Neutrophil (primary cell): ENCODE data around the gene CTTN.

Experiments used
- H3K27ac ChIP-seq: fragments of 200-600 bp; sonication (generic); 2 replicates; pipeline ENCODE4 v1.5.1; 2016; ENCODE audit warnings: mild to moderate bottlenecking, moderate library complexity
- H3K27me3 ChIP-seq: fragments of 200-600 bp; sonication (generic); 2 replicates; pipeline ENCODE4 v1.6.0; 2016; ENCODE audit warnings: mild to moderate bottlenecking
- H3K36me3 ChIP-seq: fragments of 200-600 bp; sonication (generic); 2 replicates; pipeline ENCODE4 v1.5.1; 2017
- H3K4me1 ChIP-seq, 2 experiments: fragments of 200-600 bp in 1 of 2; sonication (generic) in 1 of 2; 1 replicate in 1 of 2; 2 replicates in 1 of 2; pipeline versions ENCODE4 v1.5.1 to v1.6.1; 2013 to 2016; ENCODE audit warnings: low read depth in 1 of 2, low read length in 1 of 2, mild to moderate bottlenecking in 1 of 2, moderate library complexity in 1 of 2; ENCODE audit not compliant: control insufficient read depth in 1 of 2, insufficient read depth in 1 of 2
- H3K4me3 ChIP-seq, 2 experiments: fragments of 200-600 bp in 1 of 2; sonication (generic) in 1 of 2; 1 replicate in 1 of 2; 2 replicates in 1 of 2; pipeline ENCODE4 v1.5.1; 2013 to 2016; ENCODE audit warnings: low read depth in 1 of 2, low read length in 1 of 2, mild to moderate bottlenecking in 1 of 2, moderate library complexity in 1 of 2
- H3K9me3 ChIP-seq: fragments of 200-600 bp; sonication (generic); 2 replicates; pipeline ENCODE4 v1.5.1; 2016
- CTCF ChIP-seq: fragments of 200-600 bp; sonication (generic); IDR thresholded peaks from 2 replicates; pipeline ENCODE4 v1.5.1; 2016; ENCODE audit warnings: antibody characterized with exemption

CTTN gene

GRCh38 chr11:70476669-70477068 lies 78.3 kb downstream of the CTTN start:
- H3K36me3 ChIP-seq: no peaks in the 10 kb centered on the region
- H3K27me3 ChIP-seq: no peaks in the 10 kb centered on the region
- TF ChIP-seq CTCF: no peak
- no peak overlapping the region for H3K27ac ChIP-seq
- H3K9me3 ChIP-seq: no peaks in the 10 kb centered on the region
- no peaks in the 10 kb centered on the region for H3K4me1 ChIP-seq
- no peak overlapping the region for H3K4me3 ChIP-seq

GRCh38 chr11:70477176-70477575 lies 78.8 kb downstream of the CTTN start:
- no peaks in the 10 kb centered on the region for H3K27me3 ChIP-seq
- no peaks in the 10 kb centered on the region for H3K4me1 ChIP-seq
- H3K4me3 ChIP-seq: no peak overlapping the region
- TF ChIP-seq CTCF: no peak
- no peak overlapping the region for H3K27ac ChIP-seq
- no peaks in the 10 kb centered on the region for H3K36me3 ChIP-seq
- H3K9me3 ChIP-seq: no peaks in the 10 kb centered on the region

GRCh38 chr11:70477609-70478008 lies 79.3 kb downstream of the CTTN start:
- TF ChIP-seq CTCF: no peak
- no peak overlapping the region for H3K4me3 ChIP-seq
- H3K36me3 ChIP-seq: no peaks in the 10 kb centered on the region
- H3K9me3 ChIP-seq: no peaks in the 10 kb centered on the region
- H3K27me3 ChIP-seq: no peaks in the 10 kb centered on the region
- no peak overlapping the region for H3K27ac ChIP-seq
- no peaks in the 10 kb centered on the region for H3K4me1 ChIP-seq

GRCh38 chr11:70478166-70478890 lies 80.0 kb downstream of the CTTN start:
- TF ChIP-seq CTCF: no peak
- Histone ChIP-seq H3K9me3 (no peaks in the 10 kb centered on the region), H3K4me1 (no peaks in the 10 kb centered on the region), H3K27me3 (no peaks in the 10 kb centered on the region), H3K4me3 (no peak overlapping the region), H3K27ac (no peak overlapping the region), H3K36me3 (no peaks in the 10 kb centered on the region)

- no peaks in the 10 kb centered on the region for H3K9me3 ChIP-seq
- H3K27ac ChIP-seq: no peak overlapping the region
- no peaks in the 10 kb centered on the region for H3K27me3 ChIP-seq
- TF ChIP-seq CTCF: no peak
- no peaks in the 10 kb centered on the region for H3K36me3 ChIP-seq
- H3K4me3 ChIP-seq: no peak overlapping the region
- no peaks in the 10 kb centered on the region for H3K4me1 ChIP-seq
Observed at GRCh38 chr11:70480711-70481110, 82.4 kb downstream of the CTTN start.
